Trophoblast cell (in vitro differentiated cells and primary cell): ENCODE data around the gene NRXN3.

Source experiments
- DNase-seq, 2 donors: peaks; one replicate each; pipeline ENCODE4 v3.0.0-alpha.2; 2016
- H2AFZ ChIP-seq: 2 replicates; pipeline ENCODE4 v1.6.1; 2013; ENCODE audit warnings: low read length, moderate library complexity, mild to moderate bottlenecking; ENCODE audit not compliant: insufficient read depth, poor library complexity
- H2AK5ac ChIP-seq: 2 replicates; pipeline ENCODE4 v1.6.1; 2013; ENCODE audit warnings: mild to moderate bottlenecking, low read length
- H2BK120ac ChIP-seq: 2 replicates; pipeline ENCODE4 v1.6.1; 2013; ENCODE audit warnings: low read length, mild to moderate bottlenecking, moderate library complexity; ENCODE audit not compliant: insufficient read depth, poor library complexity
- H2BK12ac ChIP-seq: 2 replicates; pipeline ENCODE4 v1.6.1; 2013; ENCODE audit warnings: mild to moderate bottlenecking, low read length, moderate library complexity
- H2BK5ac ChIP-seq: 2 replicates; pipeline ENCODE4 v1.6.1; 2013; ENCODE audit warnings: low read length, low read depth, moderate library complexity, mild to moderate bottlenecking; ENCODE audit not compliant: poor library complexity
- H3K14ac ChIP-seq: 2 replicates; pipeline ENCODE4 v1.6.1; 2013; ENCODE audit warnings: mild to moderate bottlenecking, low read length
- H3K18ac ChIP-seq: 2 replicates; pipeline ENCODE4 v1.6.1; 2013; ENCODE audit warnings: mild to moderate bottlenecking, low read length
- H3K23ac ChIP-seq: 2 replicates; pipeline ENCODE4 v1.6.1; 2013; ENCODE audit warnings: low read length
- H3K27ac ChIP-seq: 2 replicates; pipeline ENCODE4 v1.5.1; 2013; ENCODE audit warnings: low read depth, mild to moderate bottlenecking, inconsistent platforms, low read length, moderate library complexity
- H3K27me3 ChIP-seq: 2 replicates; pipeline ENCODE4 v1.6.1; 2013; ENCODE audit warnings: inconsistent platforms, mild to moderate bottlenecking, low read length, moderate library complexity; ENCODE audit not compliant: insufficient read depth
- H3K36me3 ChIP-seq, 2 experiments: 1 replicate in 1 of 2; 2 replicates in 1 of 2; pipeline ENCODE4 v1.6.1; 2013; ENCODE audit warnings: low read length in 2 of 2, mild to moderate bottlenecking in 2 of 2, moderate library complexity in 1 of 2; ENCODE audit not compliant: insufficient read depth in 2 of 2, control insufficient read depth in 1 of 2
- H3K4ac ChIP-seq: 2 replicates; pipeline ENCODE4 v1.6.1; 2013; ENCODE audit warnings: low read depth, mild to moderate bottlenecking, low read length, moderate library complexity
- H3K4me1 ChIP-seq, 2 experiments: 1 replicate in 1 of 2; 2 replicates in 1 of 2; pipeline ENCODE4 v1.6.1; 2013; ENCODE audit warnings: low read length in 2 of 2, mild to moderate bottlenecking in 2 of 2, moderate library complexity in 1 of 2; ENCODE audit not compliant: insufficient read depth in 2 of 2, control insufficient read depth in 1 of 2
- H3K4me2 ChIP-seq: 2 replicates; pipeline ENCODE4 v1.6.1; 2013; ENCODE audit warnings: inconsistent platforms, mild to moderate bottlenecking, low read length, moderate library complexity
- H3K4me3 ChIP-seq: 2 replicates; pipeline ENCODE4 v1.5.1; 2013; ENCODE audit warnings: mild to moderate bottlenecking, low read depth, low read length, inconsistent platforms
- H3K79me1 ChIP-seq: one replicate; pipeline ENCODE4 v1.6.1; 2013; ENCODE audit warnings: low read length
- H3K79me2 ChIP-seq: 2 replicates; pipeline ENCODE4 v1.6.1; 2013; ENCODE audit warnings: low read length, mild to moderate bottlenecking; ENCODE audit not compliant: control insufficient read depth, insufficient read depth, poor library complexity
- H3K9ac ChIP-seq: 2 replicates; pipeline ENCODE4 v1.6.1; 2013; ENCODE audit warnings: mild to moderate bottlenecking, low read length
- H3K9me3 ChIP-seq: 2 replicates; pipeline ENCODE4 v1.6.1; 2013; ENCODE audit warnings: low read depth, mild to moderate bottlenecking, control low read depth, inconsistent platforms, low read length; ENCODE audit not compliant: insufficient read depth
- H4K12ac ChIP-seq: 2 replicates; pipeline ENCODE4 v1.6.1; 2013; ENCODE audit warnings: low read depth, mild to moderate bottlenecking, low read length, moderate library complexity
- H4K8ac ChIP-seq: 2 replicates; pipeline ENCODE4 v1.6.1; 2013; ENCODE audit warnings: low read depth, mild to moderate bottlenecking, low read length, moderate library complexity
- H4K91ac ChIP-seq: one replicate; pipeline ENCODE4 v1.6.1; 2013; ENCODE audit warnings: low read depth, mild to moderate bottlenecking, low read length, moderate library complexity
- WGBS: extraction: QIAGEN DNeasy Blood & Tissue Kit; methylation state at CpG from one replicate; pipeline ENCODE4 v1.1.7; 2013; ENCODE audit warnings: missing lambda C conversion rate; ENCODE audit not compliant: insufficient read length, insufficient coverage; ENCODE audit errors: extremely low coverage; 5-methylcytosine and 5-hydroxymethylcytosine counted together

The NRXN3 gene

DNA sequence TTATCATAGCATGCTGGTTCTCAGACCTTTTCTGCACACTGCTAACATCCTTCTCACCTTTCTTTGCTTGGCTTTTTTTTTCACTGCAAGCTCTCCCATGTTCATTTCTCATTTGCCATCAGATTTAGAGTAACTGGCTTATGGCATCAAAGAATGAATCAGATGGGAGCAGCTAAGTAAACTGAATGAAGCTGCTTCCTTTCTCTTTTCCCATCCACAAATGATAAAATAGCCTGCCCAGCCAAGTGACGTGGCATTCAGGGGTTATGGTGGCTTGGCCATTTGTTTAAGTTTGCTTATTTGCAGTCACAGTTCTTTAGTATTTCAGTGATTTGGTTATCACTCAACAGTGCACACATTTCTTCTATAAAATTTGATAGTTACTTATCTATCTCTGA is 1332.6 kb downstream of the NRXN3 start:
- H3K27me3 ChIP-seq: no peaks in the 10 kb centered on the region
- no peaks in the 10 kb centered on the region for H3K4me1 ChIP-seq
- H3K4me2 ChIP-seq: no peak overlapping the region
- H3K9ac ChIP-seq: no peak overlapping the region
- no peak overlapping the region for H4K8ac ChIP-seq
- no peak overlapping the region for H3K27ac ChIP-seq
- no peak overlapping the region for H3K4ac ChIP-seq
- H3K18ac ChIP-seq: no peak overlapping the region
- H3K9me3 ChIP-seq: no peaks in the 10 kb centered on the region
- H3K36me3 ChIP-seq: no peaks in the 10 kb centered on the region
- DNase-seq: no peak
- H4K12ac ChIP-seq: no peak overlapping the region
- no peak overlapping the region for H2AK5ac ChIP-seq
- no peaks in the 10 kb centered on the region for H3K79me2 ChIP-seq
- WGBS: no CpG with 5 or more reads among the region's 1 CpG
- no peak overlapping the region for H3K23ac ChIP-seq
- H2BK5ac ChIP-seq: no peak overlapping the region
- no peak overlapping the region for H3K14ac ChIP-seq
- H4K91ac ChIP-seq: no peak overlapping the region
- no peak overlapping the region for H2BK12ac ChIP-seq
- H3K4me3 ChIP-seq: no peak overlapping the region
- H2AFZ ChIP-seq: no peak overlapping the region
- H2BK120ac ChIP-seq: no peak overlapping the region
- H3K79me1 ChIP-seq: no peaks in the 10 kb centered on the region

DNA sequence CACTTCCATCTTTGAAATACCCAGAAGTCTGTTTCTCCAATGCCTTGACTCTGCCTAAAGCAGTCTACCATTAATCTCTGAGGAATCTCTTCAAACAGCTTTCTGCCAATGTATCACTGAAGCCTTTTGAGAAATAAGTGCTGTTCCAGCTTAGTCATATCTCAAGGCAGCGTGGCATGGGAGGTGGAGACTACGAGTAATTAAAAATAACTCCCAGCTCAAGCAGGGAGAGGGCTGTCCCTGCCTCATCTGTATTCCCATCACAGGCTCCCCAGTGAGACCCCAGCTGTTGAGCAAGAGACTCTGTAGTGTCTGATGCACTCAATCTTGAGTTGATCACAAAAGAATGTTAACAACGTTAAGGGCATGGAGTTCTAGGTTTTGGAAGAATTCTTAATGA is 1340.5 kb downstream of the NRXN3 start:
- Histone ChIP-seq H3K79me1 (no peaks in the 10 kb centered on the region), H2AK5ac (no peak overlapping the region), H3K4me2 (no peak overlapping the region), H3K4me1 (peaks cover 5 to 6% of the 10 kb centered on the region in 2 experiments), H4K91ac (no peak overlapping the region), H3K36me3 (no peaks in the 10 kb centered on the region), H3K23ac (no peak overlapping the region), H3K27ac (no peak overlapping the region), H3K18ac (no peak overlapping the region), H3K79me2 (no peaks in the 10 kb centered on the region), H2BK5ac (no peak overlapping the region), H3K27me3 (no peaks in the 10 kb centered on the region), H2BK12ac (no peak overlapping the region), H3K4ac (no peak overlapping the region), H2AFZ (no peak overlapping the region), H4K12ac (no peak overlapping the region), H3K9me3 (no peaks in the 10 kb centered on the region), H3K14ac (no peak overlapping the region), H3K4me3 (no peak overlapping the region), H2BK120ac (no peak overlapping the region), H3K9ac (no peak overlapping the region), H4K8ac (no peak overlapping the region)
- WGBS: no CpG with 5 or more reads among the region's 3 CpGs
- DNase-seq: peak in 1 of 2 donors; percentile 56

DNA sequence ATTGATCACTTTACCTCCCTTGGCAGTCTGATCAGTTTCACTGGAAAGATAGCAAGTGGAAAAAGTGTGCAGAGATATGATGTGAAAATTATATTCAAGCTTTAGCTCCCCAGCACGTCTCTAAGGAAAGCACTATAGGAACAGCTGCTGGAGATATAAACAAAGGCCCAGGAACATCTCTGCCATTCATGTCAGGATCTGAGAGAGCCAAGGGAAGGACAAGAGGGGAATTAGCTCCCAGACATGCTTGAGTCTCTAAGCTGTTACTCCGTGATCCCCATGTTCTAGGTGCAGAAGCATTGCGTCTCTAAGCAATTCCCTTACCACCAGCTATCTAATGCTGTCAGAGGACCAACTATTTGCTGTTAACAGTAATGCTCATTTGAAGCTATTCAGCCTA is 1341.0 kb downstream of the NRXN3 start:
- Histone ChIP-seq H3K18ac (no peak overlapping the region), H3K4ac (no peak overlapping the region), H4K8ac (no peak overlapping the region), H3K9ac (no peak overlapping the region), H3K4me1 (peaks cover 5 to 6% of the 10 kb centered on the region in 2 experiments), H3K23ac (no peak overlapping the region), H2AFZ (no peak overlapping the region), H3K79me2 (no peaks in the 10 kb centered on the region), H3K79me1 (no peaks in the 10 kb centered on the region), H4K12ac (no peak overlapping the region), H2BK12ac (no peak overlapping the region), H2AK5ac (no peak overlapping the region), H3K14ac (no peak overlapping the region), H2BK5ac (no peak overlapping the region), H4K91ac (no peak overlapping the region), H3K27ac (no peak overlapping the region), H2BK120ac (no peak overlapping the region), H3K4me2 (no peak overlapping the region), H3K4me3 (no peak overlapping the region), H3K27me3 (no peaks in the 10 kb centered on the region), H3K36me3 (no peaks in the 10 kb centered on the region), H3K9me3 (no peaks in the 10 kb centered on the region)
- DNase-seq: no peak
- WGBS: no CpG with 5 or more reads among the region's 3 CpGs

DNA sequence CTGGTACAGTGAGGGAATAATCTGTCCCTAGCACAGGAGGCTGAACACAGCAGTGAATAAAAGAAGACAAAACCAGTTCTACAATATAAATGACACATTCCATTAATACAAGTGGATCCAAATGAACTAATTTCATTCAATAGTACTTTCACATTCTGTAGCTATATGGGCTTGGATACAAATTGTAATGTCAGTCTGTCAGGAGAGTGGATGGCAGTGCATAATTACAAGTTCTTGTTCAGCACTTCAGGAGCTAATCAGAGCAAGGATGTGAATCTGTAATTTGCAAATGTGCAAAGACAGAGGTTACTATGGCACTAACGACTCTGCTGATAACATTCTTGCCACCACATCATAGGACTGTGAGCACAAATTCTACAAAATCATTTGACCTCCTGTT is 1343.3 kb downstream of the NRXN3 start:
- no peak overlapping the region for H4K91ac ChIP-seq
- H3K79me2 ChIP-seq: no peaks in the 10 kb centered on the region
- no CpG with 5 or more reads among the region's 1 CpG for WGBS
- H3K9ac ChIP-seq: no peak overlapping the region
- no peak overlapping the region for H2BK12ac ChIP-seq
- no peaks in the 10 kb centered on the region for H3K36me3 ChIP-seq
- no peak for DNase-seq
- no peak overlapping the region for H2BK120ac ChIP-seq
- no peak overlapping the region for H4K12ac ChIP-seq
- H3K23ac ChIP-seq: no peak overlapping the region
- no peaks in the 10 kb centered on the region for H3K9me3 ChIP-seq
- H4K8ac ChIP-seq: no peak overlapping the region
- no peak overlapping the region for H2AFZ ChIP-seq
- H3K4me1 ChIP-seq: peaks cover 5 to 6% of the 10 kb centered on the region in 2 experiments
- H3K18ac ChIP-seq: no peak overlapping the region
- no peak overlapping the region for H3K4ac ChIP-seq
- no peaks in the 10 kb centered on the region for H3K79me1 ChIP-seq
- no peak overlapping the region for H3K4me2 ChIP-seq
- no peak overlapping the region for H3K14ac ChIP-seq
- H3K4me3 ChIP-seq: no peak overlapping the region
- no peaks in the 10 kb centered on the region for H3K27me3 ChIP-seq
- no peak overlapping the region for H2AK5ac ChIP-seq
- H2BK5ac ChIP-seq: no peak overlapping the region
- no peak overlapping the region for H3K27ac ChIP-seq
